Cardiac muscle cell (in vitro differentiated cells and primary cell): ENCODE results near the gene OR14J1. TPM values are rescaled to one million over a fixed set of nuclear protein-coding genes. Genes with fewer than 3 reads are reported as not detected.
"Not testable (repeated sequence)": the region's sequence is repeated elsewhere in the genome, so short reads cannot be mapped to it uniquely, and the experiment has no call there.

Source experiments
- DNase-seq, 2 donors: peaks; one replicate each; pipeline versions ENCODE4 v3.0.0 to v3.0.0-alpha.2; 2010 to 2017; ENCODE audit warnings: low read depth in 1 of 2, low spot score in 1 of 2
- H3K27ac ChIP-seq: fragments of 200-600 bp; sonication (generic); 2 replicates; pipeline ENCODE4 v1.5.1; 2016
- H3K27me3 ChIP-seq: fragments of 200-600 bp; sonication (generic); 2 replicates; pipeline ENCODE4 v1.6.0; 2016; ENCODE audit warnings: control low read depth
- H3K36me3 ChIP-seq: fragments of 200-600 bp; sonication (generic); 2 replicates; pipeline ENCODE4 v1.5.1; 2016; ENCODE audit warnings: control low read depth
- H3K4me1 ChIP-seq: fragments of 200-600 bp; sonication (generic); 2 replicates; pipeline ENCODE4 v1.8.1; 2017; ENCODE audit warnings: low read depth, mild to moderate bottlenecking, mixed run types
- H3K4me3 ChIP-seq: fragments of 200-600 bp; sonication (generic); 2 replicates; pipeline ENCODE4 v1.5.1; 2016; ENCODE audit warnings: mild to moderate bottlenecking
- H3K9me3 ChIP-seq: fragments of 200-600 bp; sonication (generic); 2 replicates; pipeline ENCODE4 v1.5.1; 2017; ENCODE audit warnings: low read depth, mild to moderate bottlenecking, control low read depth
- CTCF ChIP-seq: IDR thresholded peaks from 2 replicates; pipeline ENCODE4 v1.5.1; 2012; ENCODE audit warnings: low read depth, mild to moderate bottlenecking, low read length
- polyA plus RNA-seq: library from polyadenylated mRNA; unstranded; fragments of >200 nt; fragmentation: Nextera tagmentation; extraction: Ambion mirVana; gene quantifications from 2 replicates; pipeline ENCODE4 v1.2.1, GENCODE V29; 2016
- total RNA-seq: library from RNA; depleted of rRNA; stranded (reverse); fragments of >200 nt; gene quantifications from 2 replicates; pipeline ENCODE4 v1.2.3, GENCODE V29; 2016

OR14J1 gene
- total and polyA plus RNA-seq, 2 experiments from 2014 or later: not detected

DNA sequence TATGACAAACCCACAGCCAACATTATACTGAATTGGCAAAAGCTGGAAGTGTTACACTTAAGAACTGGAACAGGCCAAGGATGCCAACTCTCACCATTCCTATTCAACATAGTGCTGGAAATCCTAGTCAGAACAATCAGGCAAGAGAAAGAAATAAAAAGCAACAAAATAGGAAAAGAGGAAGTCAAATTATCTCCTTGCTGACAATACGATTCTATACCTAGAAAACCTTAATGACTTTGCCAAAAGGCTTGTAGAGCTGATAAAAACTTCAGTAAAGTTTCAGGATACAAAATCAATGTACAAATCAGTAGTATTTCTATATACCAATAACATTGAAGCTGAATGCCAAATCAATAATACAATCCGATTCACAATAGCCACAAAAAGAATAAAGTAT is 34.8 kb downstream of the OR14J1 start:
- TF ChIP-seq CTCF: no peak
- no peaks in the 10 kb centered on the region for H3K36me3 ChIP-seq
- H3K4me3 ChIP-seq: no peak overlapping the region
- H3K4me1 ChIP-seq: no peaks in the 10 kb centered on the region
- H3K27me3 ChIP-seq: no peaks in the 10 kb centered on the region
- no peak for DNase-seq
- H3K9me3 ChIP-seq: no peaks in the 10 kb centered on the region
- no peak overlapping the region for H3K27ac ChIP-seq

DNA sequence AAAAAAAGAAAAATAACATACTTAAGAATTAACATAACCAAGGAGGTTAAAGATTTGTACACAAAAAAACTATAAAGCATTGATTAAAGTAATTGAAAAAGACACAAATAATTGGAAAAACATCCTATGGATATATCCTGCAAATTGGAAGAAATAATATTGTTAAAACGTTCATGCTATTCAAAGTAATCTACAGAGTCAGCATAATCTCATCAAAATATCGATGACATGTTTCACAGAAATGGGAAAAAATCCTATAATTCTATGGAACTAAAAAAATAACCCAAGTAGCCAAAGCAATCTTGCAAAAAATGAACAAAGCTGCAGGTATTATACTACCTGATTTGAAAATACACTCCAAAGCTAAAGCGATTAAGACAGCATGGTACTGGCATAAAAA is 43.9 kb downstream of the OR14J1 start:
- no peaks in the 10 kb centered on the region for H3K36me3 ChIP-seq
- H3K27me3 ChIP-seq: no peaks in the 10 kb centered on the region
- no peaks in the 10 kb centered on the region for H3K9me3 ChIP-seq
- no peak overlapping the region for H3K27ac ChIP-seq
- no peak overlapping the region for H3K4me3 ChIP-seq
- H3K4me1 ChIP-seq: no peaks in the 10 kb centered on the region
- DNase-seq: no peak
- no peak for TF ChIP-seq CTCF

DNA sequence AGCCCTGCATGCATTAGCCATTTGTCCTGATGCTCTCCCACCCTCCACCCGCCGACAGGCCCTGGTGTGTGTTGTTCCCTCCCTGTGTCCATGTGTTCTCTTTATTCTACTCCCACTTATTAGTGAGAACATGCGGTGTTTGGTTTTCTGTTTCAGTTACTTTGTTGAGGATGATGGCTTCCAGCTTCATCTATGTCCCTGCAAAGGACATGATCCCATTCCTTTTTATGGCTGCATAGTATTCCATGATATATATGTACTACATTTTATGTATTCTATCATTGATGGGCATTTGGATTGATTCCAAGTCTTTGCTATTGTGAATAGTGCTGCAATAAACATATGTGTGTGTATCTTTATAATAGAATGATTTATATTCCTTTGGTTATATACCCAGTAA is 47.8 kb downstream of the OR14J1 start:
- not testable (repeated sequence) for H3K27me3 ChIP-seq, H3K27ac ChIP-seq, H3K9me3 ChIP-seq, DNase-seq, H3K4me1 ChIP-seq, H3K4me3 ChIP-seq, H3K36me3 ChIP-seq

DNA sequence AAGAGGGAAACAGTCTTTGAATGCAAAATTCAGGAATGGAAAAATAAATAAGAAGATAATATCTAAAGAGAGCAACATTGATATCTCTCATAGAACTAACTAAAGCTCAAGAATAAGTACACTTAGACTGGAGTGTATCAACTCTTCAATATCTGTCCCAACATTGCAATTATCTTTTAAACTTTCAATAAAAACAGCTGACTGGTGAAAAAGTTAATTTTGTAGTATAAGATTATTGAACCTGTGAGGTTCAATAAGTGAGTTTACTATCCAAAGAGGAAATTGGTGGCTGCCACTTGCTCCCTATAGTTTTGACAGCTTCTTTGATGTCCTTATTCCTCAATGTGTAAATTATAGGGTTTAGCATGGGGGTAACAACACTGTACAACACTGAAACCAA is 53.5 kb downstream of the OR14J1 start:
- no peak overlapping the region for H3K4me3 ChIP-seq
- DNase-seq: no peak
- H3K4me1 ChIP-seq: no peaks in the 10 kb centered on the region
- H3K27ac ChIP-seq: no peak overlapping the region
- H3K36me3 ChIP-seq: no peaks in the 10 kb centered on the region
- H3K27me3 ChIP-seq: no peaks in the 10 kb centered on the region
- TF ChIP-seq CTCF: no peak
- no peaks in the 10 kb centered on the region for H3K9me3 ChIP-seq

DNA sequence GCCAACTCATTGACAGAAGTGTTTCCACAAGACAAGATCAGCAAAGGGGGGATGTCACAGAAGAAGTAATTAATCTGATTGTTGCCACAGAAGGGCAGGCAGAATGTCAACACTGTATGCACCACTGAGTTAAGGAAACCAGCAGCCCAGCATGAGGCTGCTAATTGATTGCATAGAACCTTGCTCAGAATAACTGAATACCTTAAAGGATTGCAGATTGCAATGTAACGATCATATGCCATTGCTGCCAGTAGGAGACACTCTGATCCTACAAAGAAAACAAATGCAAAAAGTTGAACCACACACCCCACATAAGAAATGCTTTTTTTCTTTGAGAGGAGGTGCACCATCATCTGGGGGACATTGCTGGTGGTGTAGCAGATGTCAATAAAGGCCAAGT is 54.1 kb downstream of the OR14J1 start:
- Histone ChIP-seq H3K4me3 (no peak overlapping the region), H3K4me1 (no peaks in the 10 kb centered on the region), H3K36me3 (no peaks in the 10 kb centered on the region), H3K27ac (no peak overlapping the region), H3K27me3 (no peaks in the 10 kb centered on the region), H3K9me3 (no peaks in the 10 kb centered on the region)
- no peak for TF ChIP-seq CTCF
- no peak for DNase-seq

Other genes starting within 250 kb of the OR14J1 start
- gene OR2B3, start 214.4 kb upstream of the OR14J1 start, total RNA-seq: not detected in 2 replicates
- not detected in 2 replicates for gene OR2B3, start 214.4 kb upstream of the OR14J1 start, polyA plus RNA-seq
- gene OR2J1, start 202.2 kb upstream of the OR14J1 start, total RNA-seq: not detected in 2 replicates
- not detected in 2 replicates for gene OR2J1, start 202.2 kb upstream of the OR14J1 start, polyA plus RNA-seq
- not detected in 2 replicates for gene OR2J3, start 193.6 kb upstream of the OR14J1 start, total RNA-seq
- not detected in 2 replicates for gene OR2J3, start 193.6 kb upstream of the OR14J1 start, polyA plus RNA-seq
- not detected in 2 replicates for gene OR2J2, start 130.8 kb upstream of the OR14J1 start, total RNA-seq
- gene OR2J2, start 130.8 kb upstream of the OR14J1 start, polyA plus RNA-seq: not detected in 2 replicates
- not detected in 2 replicates for gene OR5V1, start 67.2 kb downstream of the OR14J1 start, total RNA-seq
- not detected in 2 replicates for gene OR5V1, start 67.2 kb downstream of the OR14J1 start, polyA plus RNA-seq
- not detected in 2 replicates for gene OR12D3, start 73.6 kb downstream of the OR14J1 start, total RNA-seq
- gene OR12D3, start 73.6 kb downstream of the OR14J1 start, polyA plus RNA-seq: not detected in 2 replicates
- gene OR12D2, start 93.9 kb downstream of the OR14J1 start, total RNA-seq: not detected in 2 replicates
- not detected in 2 replicates for gene OR12D2, start 93.9 kb downstream of the OR14J1 start, polyA plus RNA-seq
- not detected in 2 replicates for gene OR12D1, start 113.2 kb downstream of the OR14J1 start, total RNA-seq
- gene OR12D1, start 113.2 kb downstream of the OR14J1 start, polyA plus RNA-seq: not detected in 2 replicates
- gene OR10C1, start 137.6 kb downstream of the OR14J1 start, total RNA-seq: not detected in 2 replicates
- not detected in 2 replicates for gene OR10C1, start 137.6 kb downstream of the OR14J1 start, polyA plus RNA-seq
- not detected in 2 replicates for gene OR11A1, start 155.4 kb downstream of the OR14J1 start, total RNA-seq
- gene OR11A1, start 155.4 kb downstream of the OR14J1 start, polyA plus RNA-seq: not detected in 2 replicates
- gene OR2H1, start 155.5 kb downstream of the OR14J1 start, total RNA-seq: not detected in 2 replicates
- not detected in 2 replicates for gene OR2H1, start 155.5 kb downstream of the OR14J1 start, polyA plus RNA-seq
- not detected in 2 replicates for gene MAS1L, start 186.3 kb downstream of the OR14J1 start, total RNA-seq
- not detected in 2 replicates for gene MAS1L, start 186.3 kb downstream of the OR14J1 start, polyA plus RNA-seq